Glutamatergic neuron (in vitro differentiated cells): Measurements from ENCODE around the gene SYNGAP1. TPM values are rescaled to one million over a fixed set of nuclear protein-coding genes. Genes with fewer than 3 reads are reported as not detected.

Source experiments
- DNase-seq: peaks from one replicate; pipeline ENCODE4 v3.0.0; 2022
- H3K27ac Mint-ChIP-seq: one replicate; pipeline ENCODE4 v1.8.0; 2020; ENCODE audit warnings: mild to moderate bottlenecking, mixed read lengths, inconsistent platforms; ENCODE audit not compliant: unreplicated experiment
- H3K27me3 Mint-ChIP-seq: one replicate; pipeline ENCODE4 v1.8.0; 2020; ENCODE audit warnings: mild to moderate bottlenecking, moderate library complexity, mixed read lengths, inconsistent platforms; ENCODE audit not compliant: unreplicated experiment
- H3K36me3 Mint-ChIP-seq: one replicate; pipeline ENCODE4 v1.8.0; 2020; ENCODE audit warnings: mild to moderate bottlenecking, mixed read lengths, inconsistent platforms; ENCODE audit not compliant: unreplicated experiment
- H3K4me1 Mint-ChIP-seq: one replicate; pipeline ENCODE4 v1.8.0; 2020; ENCODE audit warnings: mild to moderate bottlenecking, low read depth, mixed read lengths, inconsistent platforms; ENCODE audit not compliant: unreplicated experiment
- H3K4me3 Mint-ChIP-seq: one replicate; pipeline ENCODE4 v1.8.0; 2020; ENCODE audit warnings: mild to moderate bottlenecking, mixed read lengths, inconsistent platforms; ENCODE audit not compliant: unreplicated experiment
- H3K9me3 Mint-ChIP-seq: one replicate; pipeline ENCODE4 v1.8.0; 2020; ENCODE audit warnings: mild to moderate bottlenecking, moderate library complexity, mixed read lengths, inconsistent platforms; ENCODE audit not compliant: unreplicated experiment
- total RNA-seq: library from RNA; stranded (reverse); fragmentation: NEBNext Ultra II Directional; extraction: Animal tissue kit (Norgen Biotek cat#: 25700); gene quantifications from one replicate; pipeline ENCODE4 v1.2.1, GENCODE V29; 2021; ENCODE audit not compliant: unreplicated experiment
- TF ChIP-seq, protein P1 (sequence below): fragments of 200-600 bp; sonication (generic); IDR thresholded peaks from one replicate; pipeline ENCODE4 v1.5.0; 2021; ENCODE audit not compliant: partially characterized antibody, unreplicated experiment

Gene SYNGAP1
- total RNA-seq, 1 donor from 2014 or later, result 75.1 TPM

DNA sequence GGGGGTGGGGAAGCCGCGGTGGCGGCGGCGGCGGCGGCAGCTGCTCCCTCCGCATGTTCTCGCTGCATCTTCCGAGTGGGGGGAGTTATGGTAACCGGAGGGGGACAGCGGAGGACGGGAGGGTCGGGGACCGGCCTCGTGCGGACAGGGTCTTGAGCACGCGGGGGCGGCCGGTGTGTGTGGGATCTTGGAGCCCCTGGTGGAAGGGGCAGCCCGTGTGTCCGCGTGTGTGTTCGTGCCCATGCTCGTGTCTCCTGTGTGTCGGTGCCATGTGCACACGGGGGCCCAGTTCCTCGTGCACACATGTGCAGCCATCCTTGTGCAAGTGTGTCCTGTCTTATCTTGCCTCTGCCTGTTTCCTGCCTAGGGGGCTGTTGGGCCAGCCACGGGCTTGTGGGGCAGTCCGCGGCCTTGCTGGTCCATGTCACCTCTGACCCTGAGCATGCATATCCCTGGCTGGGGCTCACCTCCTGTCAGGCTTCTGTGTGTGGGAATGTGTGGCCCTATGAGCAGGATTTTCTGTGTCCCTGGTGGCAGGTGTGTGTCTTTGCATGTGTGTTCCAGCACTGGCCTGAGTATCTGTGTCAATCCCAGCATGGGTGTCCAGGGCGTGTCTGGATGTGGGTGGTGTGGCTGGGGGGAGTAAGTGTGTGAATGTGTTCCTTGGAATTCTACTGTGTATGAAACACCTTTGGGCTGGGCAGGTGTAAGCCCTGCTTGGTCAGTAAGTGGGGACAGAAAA is 8.5 kb downstream of the SYNGAP1 start:
- TF ChIP-seq, protein P1, sequence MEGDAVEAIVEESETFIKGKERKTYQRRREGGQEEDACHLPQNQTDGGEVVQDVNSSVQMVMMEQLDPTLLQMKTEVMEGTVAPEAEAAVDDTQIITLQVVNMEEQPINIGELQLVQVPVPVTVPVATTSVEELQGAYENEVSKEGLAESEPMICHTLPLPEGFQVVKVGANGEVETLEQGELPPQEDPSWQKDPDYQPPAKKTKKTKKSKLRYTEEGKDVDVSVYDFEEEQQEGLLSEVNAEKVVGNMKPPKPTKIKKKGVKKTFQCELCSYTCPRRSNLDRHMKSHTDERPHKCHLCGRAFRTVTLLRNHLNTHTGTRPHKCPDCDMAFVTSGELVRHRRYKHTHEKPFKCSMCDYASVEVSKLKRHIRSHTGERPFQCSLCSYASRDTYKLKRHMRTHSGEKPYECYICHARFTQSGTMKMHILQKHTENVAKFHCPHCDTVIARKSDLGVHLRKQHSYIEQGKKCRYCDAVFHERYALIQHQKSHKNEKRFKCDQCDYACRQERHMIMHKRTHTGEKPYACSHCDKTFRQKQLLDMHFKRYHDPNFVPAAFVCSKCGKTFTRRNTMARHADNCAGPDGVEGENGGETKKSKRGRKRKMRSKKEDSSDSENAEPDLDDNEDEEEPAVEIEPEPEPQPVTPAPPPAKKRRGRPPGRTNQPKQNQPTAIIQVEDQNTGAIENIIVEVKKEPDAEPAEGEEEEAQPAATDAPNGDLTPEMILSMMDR, result peak; percentile 59
- Mint-ChIP-seq H3K36me3 (peaks cover 8% of the 10 kb centered on the region), H3K9me3 (peaks cover 10% of the 10 kb centered on the region), H3K27me3 (peaks cover 13% of the 10 kb centered on the region), H3K4me3 (peak overlapping the region; percentile 93), H3K27ac (peak overlapping the region; percentile 80), H3K4me1 (peaks cover 68% of the 10 kb centered on the region)
- no peak for DNase-seq

DNA sequence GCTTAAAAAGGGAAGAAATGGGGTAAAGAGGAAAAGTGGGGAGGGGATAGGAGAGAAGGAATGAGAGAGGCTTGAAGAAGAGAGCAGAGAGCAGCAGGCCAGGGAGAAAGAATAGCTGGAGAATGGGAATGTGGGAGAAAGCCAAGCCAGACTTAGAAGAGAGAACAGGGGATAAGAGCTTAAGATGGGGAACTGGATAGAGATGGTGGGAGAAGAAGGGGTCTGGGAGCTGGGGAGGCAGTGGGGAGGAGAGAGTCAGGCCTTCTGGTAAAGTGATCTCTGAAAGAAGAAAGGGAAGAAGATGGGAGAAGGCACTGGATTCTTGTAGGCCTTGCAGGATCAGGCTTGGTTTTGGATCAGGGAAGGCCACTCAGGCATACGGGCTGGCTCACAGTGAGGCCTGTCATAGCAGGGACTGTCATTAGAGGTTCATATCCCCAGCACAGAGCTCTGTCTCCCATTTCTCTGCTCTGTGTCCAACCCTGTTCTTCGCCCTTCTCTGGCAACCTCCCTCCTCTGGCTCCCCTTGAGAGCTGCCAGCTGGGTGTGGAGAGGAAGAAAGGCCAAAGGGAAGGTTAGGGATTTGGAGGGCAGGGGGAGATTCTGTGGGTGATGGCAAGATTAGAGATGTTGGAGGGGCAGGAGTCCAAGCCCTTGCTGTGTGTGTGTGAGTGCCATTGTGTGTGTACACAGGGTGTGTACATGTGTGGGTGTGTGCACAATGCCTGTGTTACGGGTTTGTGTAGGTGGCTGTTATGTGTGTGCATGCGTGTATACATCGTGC is 9.3 kb downstream of the SYNGAP1 start:
- H3K4me3 Mint-ChIP-seq, result peak overlapping the region; percentile 93
- H3K27ac Mint-ChIP-seq, result no peak overlapping the region
- H3K4me1 Mint-ChIP-seq, result peaks cover 66% of the 10 kb centered on the region
- H3K36me3 Mint-ChIP-seq, result peaks cover under 1% of the 10 kb centered on the region
- TF ChIP-seq, protein P1, result no peak
- H3K9me3 Mint-ChIP-seq, result peaks cover 8% of the 10 kb centered on the region
- H3K27me3 Mint-ChIP-seq, result peaks cover 7% of the 10 kb centered on the region
- no peak for DNase-seq

DNA sequence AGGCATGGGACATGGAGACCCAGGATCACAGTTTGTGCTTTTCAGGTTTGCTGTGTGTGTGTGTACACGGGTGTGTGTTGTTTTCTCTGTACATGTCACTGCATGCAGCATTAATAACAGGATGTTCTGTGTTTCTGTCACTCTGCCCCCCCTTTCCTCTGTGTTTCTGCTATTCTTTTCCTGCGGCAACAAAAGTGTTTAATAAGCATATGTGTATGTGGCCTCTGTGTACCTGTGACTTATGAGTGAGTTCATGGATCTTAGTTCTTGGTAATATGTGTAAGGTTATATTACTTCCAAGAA is 9.8 kb downstream of the SYNGAP1 start:
- Mint-ChIP-seq H3K4me3 (peak overlapping the region; percentile 93), H3K36me3 (no peaks in the 10 kb centered on the region), H3K9me3 (peaks cover 8% of the 10 kb centered on the region), H3K27ac (no peak overlapping the region), H3K4me1 (peaks cover 61% of the 10 kb centered on the region), H3K27me3 (peaks cover 7% of the 10 kb centered on the region)
- TF ChIP-seq, protein P1, result no peak
- no peak for DNase-seq

DNA sequence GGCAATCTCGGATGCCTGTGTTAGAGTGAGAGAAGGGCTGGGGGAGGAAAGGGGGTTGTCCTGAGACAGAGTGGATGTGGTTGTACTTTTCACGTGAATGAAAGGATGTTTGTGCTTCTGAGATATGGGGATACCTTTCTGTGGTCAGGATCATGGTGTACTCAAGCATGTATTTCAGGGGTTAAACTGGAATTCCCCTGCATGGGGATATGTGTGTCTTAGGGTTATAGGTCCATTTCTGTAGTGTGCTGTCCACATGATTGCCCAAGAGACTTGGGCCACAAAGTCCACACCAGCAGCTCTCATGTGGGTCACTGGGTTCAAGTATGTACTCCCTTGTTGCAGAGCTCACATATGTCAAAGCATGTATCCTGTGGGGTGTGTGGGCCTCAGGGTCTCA is 10.5 kb downstream of the SYNGAP1 start:
- no peak for DNase-seq
- TF ChIP-seq, protein P1, result no peak
- H3K36me3 Mint-ChIP-seq, result no peaks in the 10 kb centered on the region
- peaks cover 6% of the 10 kb centered on the region for H3K27me3 Mint-ChIP-seq
- H3K27ac Mint-ChIP-seq, result peak overlapping the region; percentile 38
- peaks cover 8% of the 10 kb centered on the region for H3K9me3 Mint-ChIP-seq
- H3K4me3 Mint-ChIP-seq, result peak overlapping the region; percentile 61
- H3K4me1 Mint-ChIP-seq, result peaks cover 57% of the 10 kb centered on the region
